Ectodermal cell (in vitro differentiated cells): Measurements from ENCODE around the gene MYG1.

Experiments used
- H3K27ac ChIP-seq: 2 replicates; pipeline ENCODE4 v1.7.0; 2013; ENCODE audit warnings: mild to moderate bottlenecking, low read depth, low read length; ENCODE audit not compliant: insufficient read depth, poor library complexity, severe bottlenecking
- H3K27me3 ChIP-seq: 2 replicates; pipeline ENCODE4 v1.7.0; 2013; ENCODE audit warnings: mild to moderate bottlenecking, low read length; ENCODE audit not compliant: insufficient read depth, control insufficient read depth, poor library complexity, severe bottlenecking
- H3K36me3 ChIP-seq: one replicate; pipeline ENCODE4 v1.7.0; 2013; ENCODE audit warnings: low read length; ENCODE audit not compliant: control insufficient read depth, insufficient read depth
- H3K4me1 ChIP-seq: one replicate; pipeline ENCODE4 v1.7.0; 2013; ENCODE audit warnings: low read length; ENCODE audit not compliant: control insufficient read depth, insufficient read depth
- H3K4me3 ChIP-seq: 2 replicates; pipeline ENCODE4 v1.7.0; 2013; ENCODE audit warnings: low read depth, low read length, control low read depth; ENCODE audit not compliant: insufficient read depth
- H3K9me3 ChIP-seq: 2 replicates; pipeline ENCODE4 v1.7.0; 2013; ENCODE audit warnings: mild to moderate bottlenecking, low read length, moderate library complexity; ENCODE audit not compliant: control insufficient read depth
- WGBS, 2 experiments: methylation state at CpG; one replicate each; pipeline ENCODE4 v1.1.7; 2013; ENCODE audit warnings: missing lambda C conversion rate in 2 of 2; 5-methylcytosine and 5-hydroxymethylcytosine counted together

Gene MYG1

DNA sequence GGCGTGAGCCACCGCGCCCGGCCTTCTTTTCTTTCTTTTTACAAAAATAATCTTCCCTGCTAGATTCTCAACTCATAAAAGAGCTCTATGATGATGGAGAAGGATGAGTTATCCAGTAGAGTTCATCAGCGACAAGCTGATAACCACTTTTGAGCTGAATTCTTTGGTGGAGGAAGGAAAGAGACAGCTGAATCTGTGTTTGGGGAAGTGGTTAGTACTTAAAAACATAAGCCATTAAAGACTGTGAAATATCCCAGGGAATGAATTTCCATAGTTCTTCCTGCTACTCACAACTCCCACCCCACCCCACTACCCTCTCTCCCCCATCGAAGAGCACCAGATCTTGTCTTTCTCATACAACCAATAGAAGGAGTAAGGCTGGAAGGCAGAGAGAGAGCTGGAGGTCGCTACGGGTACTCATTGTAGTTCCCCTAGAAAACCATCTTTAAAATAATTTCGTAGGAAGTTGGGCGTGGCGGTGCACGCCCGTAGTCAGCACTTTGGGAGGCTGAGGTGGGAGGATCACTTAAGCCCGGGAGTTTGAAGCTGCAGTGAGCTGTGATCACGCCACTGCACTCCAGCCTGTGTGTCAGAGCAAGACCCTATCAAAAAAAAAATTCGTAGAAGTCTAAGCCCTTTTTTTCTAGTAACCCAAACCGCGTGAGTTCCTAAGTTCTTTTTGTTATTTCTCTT lies 32.0 kb upstream of the MYG1 start:
- peaks cover 22% of the 10 kb centered on the region for H3K4me1 ChIP-seq
- no peaks in the 10 kb centered on the region for H3K9me3 ChIP-seq
- peaks cover 10% of the 10 kb centered on the region for H3K36me3 ChIP-seq
- WGBS, 2 experiments: 78 to 80% methylated on average over 18 of the region's 18 CpGs
- H3K27me3 ChIP-seq: no peaks in the 10 kb centered on the region
- H3K27ac ChIP-seq: no peak overlapping the region
- H3K4me3 ChIP-seq: peak overlapping the region; percentile 54

DNA sequence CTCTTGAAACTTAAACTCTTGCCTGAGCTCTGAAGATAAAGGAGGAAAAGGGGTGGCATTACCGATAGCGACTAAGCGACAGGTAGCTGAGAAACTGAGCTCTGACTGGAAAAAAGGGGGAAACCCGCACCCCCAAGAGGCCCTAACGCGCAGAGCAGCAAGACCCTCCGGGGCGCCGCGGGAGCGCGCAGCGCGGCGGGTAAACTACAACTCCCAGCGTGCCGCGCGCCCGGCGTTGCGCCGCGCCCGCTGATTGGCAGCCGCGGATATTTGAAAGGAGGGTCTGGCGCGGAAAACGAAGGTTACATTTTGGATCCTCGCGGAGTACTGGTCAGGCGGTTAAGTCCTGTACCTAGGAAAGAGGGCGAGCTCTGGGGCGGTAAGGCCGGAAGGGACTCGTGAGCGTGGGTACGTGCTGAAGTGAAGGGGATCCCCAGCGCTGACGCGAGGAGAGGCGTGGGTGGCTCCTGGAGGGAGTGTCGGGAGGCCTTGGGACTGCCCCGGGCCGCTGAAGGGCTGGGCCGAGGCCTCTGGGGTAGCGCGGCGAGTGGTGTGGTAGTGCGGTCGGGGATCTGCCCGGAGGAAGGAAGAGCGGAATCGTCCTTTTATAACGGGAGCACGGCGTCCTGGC lies 31.4 kb upstream of the MYG1 start, which contains the start of gene ESPL1:
Gene ESPL1, plus strand, starts transcription at position 301 of the 631 bp plus-strand sequence. CDS start 468 bp downstream, outside the sequence.
- Histone ChIP-seq H3K4me3 (peak within 1 kb of the TSS; percentile 54), H3K36me3 (peaks cover 10% of the 10 kb centered on the region), H3K27ac (no peak within 1 kb of the TSS), H3K4me1 (peaks cover 22% of the 10 kb centered on the region), H3K9me3 (no peaks in the 10 kb centered on the region), H3K27me3 (no peaks in the 10 kb centered on the region)
- WGBS, 2 experiments: 1% methylated on average over 58 of the region's 58 CpGs

DNA sequence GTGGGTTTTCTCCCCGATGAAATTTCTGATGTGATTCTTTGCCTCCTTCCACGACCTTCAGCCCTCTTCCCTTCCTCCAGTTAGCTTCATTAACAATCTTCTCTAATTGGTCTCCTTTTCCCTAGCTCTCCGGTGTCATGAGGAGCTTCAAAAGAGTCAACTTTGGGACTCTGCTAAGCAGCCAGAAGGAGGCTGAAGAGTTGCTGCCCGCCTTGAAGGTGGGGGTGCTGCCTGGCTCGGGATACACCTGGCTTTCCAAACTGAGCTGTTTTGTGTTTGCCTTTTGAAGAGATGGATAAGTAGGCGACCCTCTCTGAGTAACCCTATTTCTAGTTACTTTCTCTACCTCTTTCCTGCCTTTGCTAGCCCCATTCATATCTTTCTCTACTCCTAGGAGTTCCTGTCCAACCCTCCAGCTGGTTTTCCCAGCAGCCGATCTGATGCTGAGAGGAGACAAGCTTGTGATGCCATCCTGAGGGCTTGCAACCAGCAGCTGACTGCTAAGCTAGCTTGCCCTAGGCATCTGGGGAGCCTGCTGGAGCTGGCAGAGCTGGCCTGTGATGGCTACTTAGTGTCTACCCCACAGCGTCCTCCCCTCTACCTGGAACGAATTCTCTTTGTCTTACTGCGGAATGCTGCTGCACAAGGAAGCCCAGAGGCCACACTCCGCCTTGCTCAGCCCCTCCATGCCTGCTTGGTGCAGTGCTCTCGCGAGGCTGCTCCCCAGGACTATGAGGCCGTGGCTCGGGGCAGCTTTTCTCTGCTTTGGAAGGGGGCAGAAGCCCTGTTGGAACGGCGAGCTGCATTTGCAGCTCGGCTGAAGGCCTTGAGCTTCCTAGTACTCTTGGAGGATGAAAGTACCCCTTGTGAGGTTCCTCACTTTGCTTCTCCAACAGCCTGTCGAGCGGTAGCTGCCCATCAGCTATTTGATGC lies 30.6 kb upstream of the MYG1 start:
- H3K4me3 ChIP-seq: peak overlapping the region; percentile 54
- peaks cover 22% of the 10 kb centered on the region for H3K4me1 ChIP-seq
- H3K36me3 ChIP-seq: peaks cover 10% of the 10 kb centered on the region
- no peaks in the 10 kb centered on the region for H3K9me3 ChIP-seq
- WGBS, 2 experiments: 67% methylated on average over 20 of the region's 20 CpGs
- no peak overlapping the region for H3K27ac ChIP-seq
- H3K27me3 ChIP-seq: no peaks in the 10 kb centered on the region

DNA sequence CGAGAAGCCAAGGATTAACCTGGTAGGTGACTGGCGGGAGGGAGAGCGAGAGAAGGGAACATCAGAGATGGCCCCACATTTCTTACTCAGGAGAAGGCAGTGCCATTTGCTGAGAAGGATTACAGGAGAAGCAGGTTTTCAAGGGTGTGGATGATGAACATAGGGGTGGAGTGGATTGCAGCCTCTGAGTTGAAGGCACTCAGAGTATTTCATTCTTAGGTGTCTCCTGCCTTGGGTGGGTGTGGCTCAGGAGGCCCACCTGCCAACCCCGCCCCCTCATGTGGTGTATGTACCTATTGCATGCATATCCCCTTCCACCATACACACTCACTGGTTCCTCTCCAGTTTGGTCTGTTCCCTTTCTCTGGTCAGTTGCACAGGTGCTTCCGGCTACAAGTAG lies 25.1 kb upstream of the MYG1 start:
- no peak overlapping the region for H3K27ac ChIP-seq
- H3K4me1 ChIP-seq: peaks cover 12% of the 10 kb centered on the region
- WGBS, 2 experiments: 96 to 97% methylated on average over 5 of the region's 5 CpGs
- peaks cover 36% of the 10 kb centered on the region for H3K36me3 ChIP-seq
- no peaks in the 10 kb centered on the region for H3K27me3 ChIP-seq
- no peak overlapping the region for H3K4me3 ChIP-seq
- no peaks in the 10 kb centered on the region for H3K9me3 ChIP-seq

DNA sequence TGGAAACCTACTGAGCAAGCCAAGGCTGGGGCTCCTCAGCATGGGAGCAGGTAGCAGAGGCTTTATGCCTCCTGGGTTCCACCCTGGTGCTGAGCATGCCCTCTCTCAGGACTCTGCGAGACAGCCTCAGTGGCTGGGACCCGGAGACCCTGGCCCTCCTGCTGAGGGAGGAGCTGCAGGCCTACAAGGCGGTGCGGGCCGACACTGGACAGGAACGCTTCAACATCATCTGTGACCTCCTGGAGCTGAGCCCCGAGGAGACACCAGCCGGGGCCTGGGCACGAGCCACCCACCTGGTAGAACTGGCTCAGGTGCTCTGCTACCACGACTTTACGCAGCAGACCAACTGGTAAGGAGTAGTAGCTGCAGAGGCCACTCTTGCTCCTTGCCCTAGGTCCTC lies 23.0 kb upstream of the MYG1 start:
- peaks cover 41% of the 10 kb centered on the region for H3K36me3 ChIP-seq
- H3K4me1 ChIP-seq: no peaks in the 10 kb centered on the region
- no peak overlapping the region for H3K4me3 ChIP-seq
- WGBS, 2 experiments: 97% methylated on average over 11 of the region's 11 CpGs
- H3K9me3 ChIP-seq: no peaks in the 10 kb centered on the region
- no peaks in the 10 kb centered on the region for H3K27me3 ChIP-seq
- no peak overlapping the region for H3K27ac ChIP-seq

DNA sequence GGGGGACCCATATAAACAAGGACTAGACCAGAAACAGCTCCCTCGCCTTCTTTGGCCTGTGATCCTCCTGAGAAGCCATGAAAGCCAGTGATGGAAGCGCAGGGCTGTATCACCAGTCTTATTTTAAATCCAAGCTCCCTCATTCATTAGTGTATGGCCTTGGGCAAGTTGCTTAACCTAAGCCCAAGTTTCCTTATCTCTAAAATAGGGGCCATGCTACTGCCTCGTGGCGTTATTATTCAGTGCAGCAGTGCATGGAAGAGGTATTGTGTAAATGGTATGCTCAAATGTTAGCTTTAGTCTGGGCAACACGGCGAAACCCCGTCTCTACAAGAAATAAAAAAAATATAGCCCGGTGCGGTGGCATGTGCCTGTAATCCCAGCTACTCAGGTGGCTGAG lies 21.5 kb upstream of the MYG1 start:
- Histone ChIP-seq H3K4me3 (no peak overlapping the region), H3K9me3 (no peaks in the 10 kb centered on the region), H3K4me1 (no peaks in the 10 kb centered on the region), H3K36me3 (peaks cover 53% of the 10 kb centered on the region), H3K27ac (no peak overlapping the region), H3K27me3 (no peaks in the 10 kb centered on the region)
- WGBS, 2 experiments: 95 to 97% methylated on average over 9 of the region's 9 CpGs

DNA sequence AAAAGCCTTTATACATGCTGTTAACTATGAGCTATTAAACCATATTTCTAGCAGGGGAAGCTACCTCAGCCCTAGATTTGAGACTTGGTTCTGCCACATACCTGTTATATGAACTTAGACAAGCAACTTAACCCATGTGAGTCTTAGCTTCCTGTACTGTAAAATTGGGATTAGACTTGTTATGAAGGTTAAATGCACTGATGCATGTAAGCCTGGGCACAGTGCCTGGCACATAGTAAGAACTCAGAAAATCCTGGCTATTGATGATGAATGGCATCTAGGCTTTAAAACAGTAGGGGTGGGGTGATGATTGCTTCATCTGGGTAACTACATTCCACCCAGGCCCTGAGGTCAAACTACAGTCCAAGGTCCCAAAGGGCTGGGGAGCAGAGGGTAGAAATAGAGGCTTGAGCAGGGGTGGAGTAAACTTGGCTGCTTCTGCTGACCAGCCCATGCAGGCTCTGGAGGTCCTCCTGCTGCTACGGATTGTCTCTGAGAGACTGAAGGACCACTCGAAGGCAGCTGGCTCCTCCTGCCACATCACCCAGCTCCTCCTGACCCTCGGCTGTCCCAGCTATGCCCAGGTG lies 20.1 kb upstream of the MYG1 start:
- Histone ChIP-seq H3K4me1 (no peaks in the 10 kb centered on the region), H3K9me3 (no peaks in the 10 kb centered on the region), H3K36me3 (peaks cover 64% of the 10 kb centered on the region), H3K27me3 (no peaks in the 10 kb centered on the region), H3K4me3 (no peak overlapping the region), H3K27ac (no peak overlapping the region)
- WGBS, 2 experiments: 85 to 90% methylated on average over 3 of the region's 3 CpGs

DNA sequence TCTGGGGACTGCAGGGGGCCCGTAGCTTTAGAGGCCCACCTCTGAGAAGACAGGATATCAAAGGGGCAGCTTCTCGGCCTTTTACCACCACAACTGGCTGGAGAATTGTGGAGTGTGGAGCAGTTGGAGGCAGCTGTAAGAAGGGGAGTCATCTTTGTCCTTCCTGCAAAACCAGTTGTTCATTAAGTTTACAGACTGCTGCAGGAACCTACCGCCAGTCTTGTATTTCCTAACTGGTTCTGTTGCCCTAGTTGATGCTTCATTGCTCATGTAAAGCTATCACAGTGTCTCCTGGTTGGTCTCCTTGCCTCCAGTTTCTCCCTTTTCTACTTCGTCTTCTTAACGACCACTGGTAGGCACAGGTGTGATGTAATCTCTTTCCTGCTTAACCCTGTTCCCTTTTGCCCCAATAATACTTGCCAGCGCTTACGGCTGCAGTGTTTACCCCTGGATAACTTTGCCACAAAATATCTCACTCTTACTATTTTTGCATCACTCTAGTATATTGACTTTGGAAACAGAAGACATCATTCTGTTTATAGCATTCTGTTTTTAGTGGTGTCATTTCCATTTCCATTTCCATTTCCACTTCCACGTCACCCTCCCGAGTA lies 19.5 kb upstream of the MYG1 start:
- H3K4me1 ChIP-seq: no peaks in the 10 kb centered on the region
- no peaks in the 10 kb centered on the region for H3K27me3 ChIP-seq
- H3K9me3 ChIP-seq: no peaks in the 10 kb centered on the region
- WGBS, 2 experiments: 92 to 97% methylated on average over 9 of the region's 9 CpGs
- no peak overlapping the region for H3K27ac ChIP-seq
- no peak overlapping the region for H3K4me3 ChIP-seq
- H3K36me3 ChIP-seq: peaks cover 60% of the 10 kb centered on the region

DNA sequence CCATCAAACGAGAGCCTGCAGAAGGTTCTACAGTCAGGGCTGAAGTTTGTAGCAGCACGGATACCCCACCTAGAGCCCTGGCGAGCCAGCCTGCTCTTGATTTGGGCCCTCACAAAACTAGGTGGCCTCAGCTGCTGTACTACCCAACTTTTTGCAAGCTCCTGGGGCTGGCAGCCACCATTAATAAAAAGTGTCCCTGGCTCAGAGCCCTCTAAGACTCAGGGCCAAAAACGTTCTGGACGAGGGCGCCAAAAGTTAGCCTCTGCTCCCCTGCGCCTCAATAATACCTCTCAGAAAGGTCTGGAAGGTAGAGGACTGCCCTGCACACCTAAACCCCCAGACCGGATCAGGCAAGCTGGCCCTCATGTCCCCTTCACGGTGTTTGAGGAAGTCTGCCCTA lies 13.0 kb upstream of the MYG1 start:
- H3K27ac ChIP-seq: no peak overlapping the region
- H3K4me3 ChIP-seq: no peak overlapping the region
- no peaks in the 10 kb centered on the region for H3K4me1 ChIP-seq
- H3K36me3 ChIP-seq: peaks cover 57% of the 10 kb centered on the region
- no peaks in the 10 kb centered on the region for H3K9me3 ChIP-seq
- 93 to 97% methylated on average over 9 of the region's 9 CpGs for WGBS, 2 experiments
- H3K27me3 ChIP-seq: no peaks in the 10 kb centered on the region
